ENCODE results near the gene ELL. TPM values are rescaled to one million over a fixed set of nuclear protein-coding genes. Genes with fewer than 3 reads are reported as not detected.

Gene ELL
- total and polyA plus RNA-seq, 9 of the 15 experiments (the other 6 are each of a cell fraction or from before 2014, with no cell fraction given), result 0.24 to 22.5 (median 4.1) TPM

DNA sequence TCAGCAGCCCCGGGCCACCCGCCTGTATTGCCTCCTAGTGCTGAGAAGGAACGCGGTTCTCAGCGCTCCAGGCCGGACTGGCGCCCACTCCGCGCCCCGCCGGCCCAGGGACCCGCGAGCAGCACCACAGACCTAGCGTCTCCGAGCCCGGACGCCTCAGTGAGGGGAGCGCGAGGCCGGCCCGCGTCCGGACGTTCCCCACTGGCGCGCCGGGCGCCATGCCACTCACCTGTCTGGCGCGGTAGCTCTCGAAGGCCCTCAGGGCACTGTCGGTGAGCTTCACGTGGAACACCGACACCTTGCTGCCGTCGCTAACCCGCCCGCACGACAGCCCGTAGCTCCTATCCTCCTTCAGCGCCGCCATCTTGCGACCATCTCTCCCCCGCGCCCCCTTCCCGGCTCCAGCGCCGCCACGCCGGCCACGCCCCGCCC is at the start of gene ELL (continued):
- TF ChIP-seq, protein P1, sequence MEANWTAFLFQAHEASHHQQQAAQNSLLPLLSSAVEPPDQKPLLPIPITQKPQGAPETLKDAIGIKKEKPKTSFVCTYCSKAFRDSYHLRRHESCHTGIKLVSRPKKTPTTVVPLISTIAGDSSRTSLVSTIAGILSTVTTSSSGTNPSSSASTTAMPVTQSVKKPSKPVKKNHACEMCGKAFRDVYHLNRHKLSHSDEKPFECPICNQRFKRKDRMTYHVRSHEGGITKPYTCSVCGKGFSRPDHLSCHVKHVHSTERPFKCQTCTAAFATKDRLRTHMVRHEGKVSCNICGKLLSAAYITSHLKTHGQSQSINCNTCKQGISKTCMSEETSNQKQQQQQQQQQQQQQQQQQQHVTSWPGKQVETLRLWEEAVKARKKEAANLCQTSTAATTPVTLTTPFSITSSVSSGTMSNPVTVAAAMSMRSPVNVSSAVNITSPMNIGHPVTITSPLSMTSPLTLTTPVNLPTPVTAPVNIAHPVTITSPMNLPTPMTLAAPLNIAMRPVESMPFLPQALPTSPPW (CRISPR knock-in tag; IDR thresholded peaks at IDR 0.05), result peak; percentile 81
- peak; percentile 93 for TF ChIP-seq SUPT5H (IDR thresholded peaks at IDR 0.05)
- TF ChIP-seq SRF (CRISPR knock-in tag; IDR thresholded peaks at IDR 0.05), result no peak
- TF ChIP-seq, protein P2, sequence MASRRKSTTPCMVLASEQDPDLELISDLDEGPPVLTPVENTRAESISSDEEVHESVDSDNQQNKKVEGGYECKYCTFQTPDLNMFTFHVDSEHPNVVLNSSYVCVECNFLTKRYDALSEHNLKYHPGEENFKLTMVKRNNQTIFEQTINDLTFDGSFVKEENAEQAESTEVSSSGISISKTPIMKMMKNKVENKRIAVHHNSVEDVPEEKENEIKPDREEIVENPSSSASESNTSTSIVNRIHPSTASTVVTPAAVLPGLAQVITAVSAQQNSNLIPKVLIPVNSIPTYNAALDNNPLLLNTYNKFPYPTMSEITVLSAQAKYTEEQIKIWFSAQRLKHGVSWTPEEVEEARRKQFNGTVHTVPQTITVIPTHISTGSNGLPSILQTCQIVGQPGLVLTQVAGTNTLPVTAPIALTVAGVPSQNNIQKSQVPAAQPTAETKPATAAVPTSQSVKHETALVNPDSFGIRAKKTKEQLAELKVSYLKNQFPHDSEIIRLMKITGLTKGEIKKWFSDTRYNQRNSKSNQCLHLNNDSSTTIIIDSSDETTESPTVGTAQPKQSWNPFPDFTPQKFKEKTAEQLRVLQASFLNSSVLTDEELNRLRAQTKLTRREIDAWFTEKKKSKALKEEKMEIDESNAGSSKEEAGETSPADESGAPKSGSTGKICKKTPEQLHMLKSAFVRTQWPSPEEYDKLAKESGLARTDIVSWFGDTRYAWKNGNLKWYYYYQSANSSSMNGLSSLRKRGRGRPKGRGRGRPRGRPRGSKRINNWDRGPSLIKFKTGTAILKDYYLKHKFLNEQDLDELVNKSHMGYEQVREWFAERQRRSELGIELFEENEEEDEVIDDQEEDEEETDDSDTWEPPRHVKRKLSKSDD (conservative IDR thresholded peaks at IDR 0.05; ENCODE audit: low read length), result peak; percentile 73; the same call in 1 of the 2 replicates
- no peak for TF ChIP-seq KLF13 (tag; IDR thresholded peaks at IDR 0.05; ENCODE audit: borderline replicate concordance, low read depth)
- no peak for TF ChIP-seq ZNF311 (CRISPR knock-in tag; IDR thresholded peaks at IDR 0.05)
- no peak for TF ChIP-seq GABPA (tag; conservative IDR thresholded peaks at IDR 0.05; ENCODE audit: low read depth)
- TF ChIP-seq, protein P3, sequence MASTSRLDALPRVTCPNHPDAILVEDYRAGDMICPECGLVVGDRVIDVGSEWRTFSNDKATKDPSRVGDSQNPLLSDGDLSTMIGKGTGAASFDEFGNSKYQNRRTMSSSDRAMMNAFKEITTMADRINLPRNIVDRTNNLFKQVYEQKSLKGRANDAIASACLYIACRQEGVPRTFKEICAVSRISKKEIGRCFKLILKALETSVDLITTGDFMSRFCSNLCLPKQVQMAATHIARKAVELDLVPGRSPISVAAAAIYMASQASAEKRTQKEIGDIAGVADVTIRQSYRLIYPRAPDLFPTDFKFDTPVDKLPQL (IDR thresholded peaks at IDR 0.05; ENCODE audit: extremely low read depth, insufficient read length), result no peak
- TF ChIP-seq, protein P4, sequence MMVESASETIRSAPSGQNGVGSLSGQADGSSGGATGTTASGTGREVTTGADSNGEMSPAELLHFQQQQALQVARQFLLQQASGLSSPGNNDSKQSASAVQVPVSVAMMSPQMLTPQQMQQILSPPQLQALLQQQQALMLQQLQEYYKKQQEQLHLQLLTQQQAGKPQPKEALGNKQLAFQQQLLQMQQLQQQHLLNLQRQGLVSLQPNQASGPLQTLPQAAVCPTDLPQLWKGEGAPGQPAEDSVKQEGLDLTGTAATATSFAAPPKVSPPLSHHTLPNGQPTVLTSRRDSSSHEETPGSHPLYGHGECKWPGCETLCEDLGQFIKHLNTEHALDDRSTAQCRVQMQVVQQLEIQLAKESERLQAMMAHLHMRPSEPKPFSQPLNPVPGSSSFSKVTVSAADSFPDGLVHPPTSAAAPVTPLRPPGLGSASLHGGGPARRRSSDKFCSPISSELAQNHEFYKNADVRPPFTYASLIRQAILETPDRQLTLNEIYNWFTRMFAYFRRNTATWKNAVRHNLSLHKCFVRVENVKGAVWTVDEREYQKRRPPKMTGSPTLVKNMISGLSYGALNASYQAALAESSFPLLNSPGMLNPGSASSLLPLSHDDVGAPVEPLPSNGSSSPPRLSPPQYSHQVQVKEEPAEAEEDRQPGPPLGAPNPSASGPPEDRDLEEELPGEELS (CRISPR knock-in tag; IDR thresholded peaks at IDR 0.05; ENCODE audit: borderline replicate concordance), result no peak
- no peak for TF ChIP-seq ZFP30 (CRISPR knock-in tag; IDR thresholded peaks at IDR 0.05; ENCODE audit: borderline replicate concordance)
- no peak for TF ChIP-seq FOXK1 (CRISPR knock-in tag; IDR thresholded peaks at IDR 0.05; ENCODE audit: borderline replicate concordance)
- no peak for TF ChIP-seq IFI16 (CRISPR knock-in tag; IDR thresholded peaks at IDR 0.05)
- TF ChIP-seq RB1 (IDR thresholded peaks at IDR 0.05; ENCODE audit: low read depth), result 0 out of 2 replicates have a peak, but pooled peaks have one; percentile 41
- TF ChIP-seq ZNF707 (CRISPR knock-in tag; conservative IDR thresholded peaks at IDR 0.05), result no peak
- TF ChIP-seq ZFX (CRISPR knock-in tag; IDR thresholded peaks at IDR 0.05), result peak; percentile 89
- no peak for TF ChIP-seq SLC30A9 (CRISPR knock-in tag; IDR thresholded peaks at IDR 0.05)
- TF ChIP-seq PHB (CRISPR knock-in tag; IDR thresholded peaks at IDR 0.05), result 0 out of 2 replicates have a peak, but pooled peaks have one; percentile 58
- TF ChIP-seq L3MBTL2 (IDR thresholded peaks at IDR 0.05), result no peak
- TF ChIP-seq FOXA3 (CRISPR knock-in tag; conservative IDR thresholded peaks at IDR 0.05 in 1 of 2, IDR thresholded peaks at IDR 0.05 in 1 of 2), result 0 out of 4 replicates have a peak, but pooled peaks of 1 of the 2 experiments have one; percentile 37
- no peak for TF ChIP-seq SNIP1 (IDR thresholded peaks at IDR 0.05; ENCODE audit: low read depth)
- no peak for TF ChIP-seq NCOA6 (IDR thresholded peaks at IDR 0.05)
- no peak for TF ChIP-seq ZNF586 (CRISPR knock-in tag; conservative IDR thresholded peaks at IDR 0.05)
- TF ChIP-seq PHF20 (IDR thresholded peaks at IDR 0.05; ENCODE audit: partially characterized antibody), result peak; percentile 49
- no peak for TF ChIP-seq CXXC5 (CRISPR knock-in tag; IDR thresholded peaks at IDR 0.05)
